Endothelial cell of umbilical vein (primary cell): ENCODE measurements around the gene ALPL. TPM values are rescaled to one million over a fixed set of nuclear protein-coding genes. Genes with fewer than 3 reads are reported as not detected.

Experiments
- BruUV-seq: library from RNA; stranded (reverse); fragments of 400-500 nt; replicated peaks from 2 replicates; lab custom pipeline; 2021; lab: Mats Ljungman, UMichigan
- CTCF ChIA-PET: fragments of 300-600, 350-600 bp; sonication (Branson Sonifier 250); formaldehyde crosslinking; loops from one replicate; lab custom pipeline; 2021; ENCODE audit warnings: antibody characterized with exemption, inconsistent platforms; lab: Charles Lee
- POLR2A ChIA-PET: fragments of 300-600, 350-600 bp; sonication (Branson Sonifier 250); formaldehyde crosslinking; loops from one replicate; lab custom pipeline; 2021; ENCODE audit warnings: antibody characterized with exemption, inconsistent platforms; lab: Charles Lee
- DNase-seq: peaks from one replicate; pipeline ENCODE4 v3.0.0-alpha.2; 2011; ENCODE audit warnings: low read depth, low spot score
- FAIRE-seq: peaks from 2 replicates; lab custom pipeline; 2011; peaks lifted over from hg19 to GRCh38; lab: Jason Lieb, UNC
- H2AFZ ChIP-seq: 2 replicates; pipeline ENCODE4 v1.6.0; 2012; ENCODE audit warnings: low read depth, low read length, control low read depth, inconsistent platforms
- H3K27ac ChIP-seq: 2 replicates; pipeline ENCODE4 v1.5.1; 2011; ENCODE audit warnings: low read depth, mild to moderate bottlenecking, control low read depth, low read length, moderate library complexity; ENCODE audit not compliant: insufficient read depth
- H3K27me3 ChIP-seq, 2 experiments: 2 replicates each; pipeline versions ENCODE4 v1.6.0 to v1.6.1; 2011; ENCODE audit warnings: low read length in 2 of 2, mixed read lengths in 1 of 2; ENCODE audit not compliant: control insufficient read depth in 2 of 2, insufficient read depth in 2 of 2
- H3K36me3 ChIP-seq, 2 experiments: 2 replicates in 1 of 2; 3 replicates in 1 of 2; pipeline ENCODE4 v1.5.1; 2011; ENCODE audit warnings: low read length in 2 of 2, mild to moderate bottlenecking in 1 of 2, moderate library complexity in 1 of 2; ENCODE audit not compliant: control insufficient read depth in 2 of 2, insufficient read depth in 2 of 2; ENCODE audit errors: extremely low read depth in 1 of 2
- H3K4me1 ChIP-seq: 3 replicates; pipeline ENCODE4 v1.5.1; 2011; ENCODE audit warnings: mild to moderate bottlenecking, low read length; ENCODE audit not compliant: control insufficient read depth, insufficient read depth; ENCODE audit errors: extremely low read depth
- H3K4me2 ChIP-seq: 2 replicates; pipeline ENCODE4 v1.6.1; 2011; ENCODE audit warnings: low read length, control low read depth, mixed read lengths; ENCODE audit not compliant: insufficient read depth
- H3K4me3 ChIP-seq, 3 experiments: fragments of 200-600 bp in 1 of 3; sonication (generic), shearing (Covaris generic) in 1 of 3; replicated peaks in 1 of 3; 2 replicates each; pipeline ENCODE4 v1.5.1; 2011 to 2016; ENCODE audit warnings: control low read depth in 3 of 3, low read length in 3 of 3, mild to moderate bottlenecking in 2 of 3, inconsistent platforms in 1 of 3, low read depth in 1 of 3, moderate library complexity in 1 of 3; ENCODE audit not compliant: insufficient read depth in 1 of 3
- H3K79me2 ChIP-seq: 2 replicates; pipeline ENCODE4 v1.6.0; 2012; ENCODE audit warnings: low read length, inconsistent platforms; ENCODE audit not compliant: control insufficient read depth, insufficient read depth
- H3K9ac ChIP-seq: replicated peaks from 2 replicates; pipeline ENCODE3; 2011; ENCODE audit warnings: low read length, control low read depth; ENCODE audit not compliant: insufficient read depth; ENCODE audit errors: extremely low read depth
- H3K9me1 ChIP-seq: replicated peaks from 3 replicates; pipeline ENCODE4 v1.6.0; 2011; ENCODE audit warnings: mild to moderate bottlenecking, low read length; ENCODE audit not compliant: control insufficient read depth, insufficient read depth; ENCODE audit errors: extremely low read depth
- H3K9me3 ChIP-seq: replicated peaks from 2 replicates; pipeline ENCODE4 v1.5.1; 2012; ENCODE audit warnings: low read length, inconsistent platforms; ENCODE audit not compliant: control insufficient read depth, insufficient read depth
- H4K20me1 ChIP-seq: replicated peaks from 2 replicates; pipeline ENCODE3; 2011; ENCODE audit warnings: mild to moderate bottlenecking, low read length; ENCODE audit not compliant: control insufficient read depth, insufficient read depth; ENCODE audit errors: extremely low read depth
- CTCF ChIP-seq, 2 donors: IDR thresholded peaks; 1 replicate in 1 of 2; 2 replicates in 1 of 2; pipeline ENCODE4 v1.5.1; 2011; ENCODE audit warnings: low read length in 2 of 2, mild to moderate bottlenecking in 2 of 2, moderate library complexity in 2 of 2, control low read depth in 1 of 2, inconsistent platforms in 1 of 2, low read depth in 1 of 2; ENCODE audit not compliant: insufficient read depth in 1 of 2; ENCODE audit errors: extremely low read depth in 1 of 2
- EZH2 ChIP-seq: IDR thresholded peaks from 2 replicates; pipeline ENCODE4 v1.6.1; 2012; ENCODE audit warnings: borderline replicate concordance, low read depth, mild to moderate bottlenecking, moderate library complexity, low read length, inconsistent platforms; ENCODE audit not compliant: severe bottlenecking
- FOS ChIP-seq: IDR thresholded peaks from 2 replicates; pipeline ENCODE4 v1.6.1; 2011; ENCODE audit warnings: mild to moderate bottlenecking, low read length, moderate library complexity, borderline replicate concordance; ENCODE audit not compliant: insufficient read depth
- GATA2 ChIP-seq: IDR thresholded peaks from 2 replicates; pipeline ENCODE4 v1.7.0; 2011; ENCODE audit warnings: low read depth, mild to moderate bottlenecking, moderate library complexity, mixed read lengths, low read length; ENCODE audit not compliant: insufficient read length, insufficient read depth
- JUN ChIP-seq: IDR thresholded peaks from 2 replicates; pipeline ENCODE4 v1.6.1; 2011; ENCODE audit warnings: borderline replicate concordance, low read depth; ENCODE audit not compliant: insufficient read length, insufficient read depth
- MAX ChIP-seq: IDR thresholded peaks from 2 replicates; pipeline ENCODE4 v1.6.1; 2011; ENCODE audit not compliant: insufficient read depth, insufficient read length
- MYC ChIP-seq: IDR thresholded peaks from one replicate; pipeline ENCODE4 v1.6.1; 2011; ENCODE audit warnings: mild to moderate bottlenecking, low read depth, low read length
- POLR2A ChIP-seq: IDR thresholded peaks from 2 replicates; pipeline ENCODE4 v1.6.1; 2012; ENCODE audit warnings: low read depth, mild to moderate bottlenecking, control low read depth, low read length
- POLR2AphosphoS5 ChIP-seq: IDR thresholded peaks from 2 replicates; pipeline ENCODE4 v1.6.1; 2012; ENCODE audit warnings: low read depth, mild to moderate bottlenecking, control low read depth, low read length, moderate library complexity; ENCODE audit not compliant: insufficient read depth
- dilution Hi-C: fragments of 300-500 bp; cut with MboI; formaldehyde crosslinking; loops from one replicate; pipeline ENCODE4 v1.15.0; 2019; ENCODE audit warnings: low sequenced_read_pairs; ENCODE audit not compliant: extremely low pct_ligation_motif_present
- intact Hi-C: fragments of 100-400 bp; cut with micrococcal nuclease; formaldehyde crosslinking; loops from one replicate; pipeline ENCODE4 v1.10.0; 2022
- polyA plus RNA-seq, 4 experiments: library from polyadenylated mRNA; depleted of rRNA in 3 of 4; stranded (reverse) in 3 of 4; unstranded in 1 of 4; fragments of >200 nt; gene quantifications; 2 replicates each; pipeline versions ENCODE4 v1.2.1 to v1.2.3, GENCODE V29; 2011 to 2012; ENCODE audit warnings: missing spikeins in 1 of 4
- total RNA-seq: library from RNA; stranded (reverse); gene quantifications from 2 replicates; pipeline ENCODE4 v1.2.3, GENCODE V29; 2021

ALPL gene
- total and polyA plus RNA-seq, 2 donors (not counting 3 experiments of a cell fraction or from before 2014, with no cell fraction given) = 0.38 to 0.92 TPM

GRCh38 chr1:21585037-21585436 is 75.8 kb downstream of the ALPL start:
- intact Hi-C loops (no loop called here), dilution Hi-C loops (no loop called here)
- H3K27ac ChIP-seq = no peak overlapping the region
- H3K4me3 ChIP-seq = no peak overlapping the region
- H4K20me1 ChIP-seq = no peaks in the 10 kb centered on the region
- FAIRE-seq = peak; percentile 84
- no peak overlapping the region for H3K4me2 ChIP-seq
- no peaks in the 10 kb centered on the region for H3K9me1 ChIP-seq
- H3K4me1 ChIP-seq = peaks cover 12% of the 10 kb centered on the region
- H3K9ac ChIP-seq = no peak overlapping the region
- DNase-seq = peak; percentile 15
- H3K79me2 ChIP-seq = no peaks in the 10 kb centered on the region
- no peak overlapping the region for H2AFZ ChIP-seq
- POLR2A ChIA-PET = no interaction called here
- H3K9me3 ChIP-seq = no peaks in the 10 kb centered on the region
- H3K27me3 ChIP-seq = peaks cover 4 to 18% of the 10 kb centered on the region in 2 experiments
- no TSS peak for BruUV-seq
- H3K36me3 ChIP-seq = no peaks in the 10 kb centered on the region
- CTCF ChIA-PET = no interaction called here
- TF ChIP-seq MAX = no peak
- TF ChIP-seq EZH2 = no peak
- TF ChIP-seq CTCF (IDR thresholded peaks at IDR 0.05; ENCODE audit: extremely low read depth in 1 of 2, insufficient read depth in 1 of 2, low read depth in 1 of 2, low read length in 2 of 2) = no peak
- no peak for TF ChIP-seq POLR2A
- no peak for TF ChIP-seq POLR2AphosphoS5
- no peak for TF ChIP-seq MYC
- TF ChIP-seq JUN = no peak
- TF ChIP-seq GATA2 = no peak
- TF ChIP-seq FOS = no peak
